Measurements from ENCODE around the gene AMMECR1L. TPM values are rescaled to one million over a fixed set of nuclear protein-coding genes. Genes with fewer than 3 reads are reported as not detected.

The AMMECR1L gene
- total RNA-seq, 1 experiment from 2014 or later: 20.3 TPM

DNA sequence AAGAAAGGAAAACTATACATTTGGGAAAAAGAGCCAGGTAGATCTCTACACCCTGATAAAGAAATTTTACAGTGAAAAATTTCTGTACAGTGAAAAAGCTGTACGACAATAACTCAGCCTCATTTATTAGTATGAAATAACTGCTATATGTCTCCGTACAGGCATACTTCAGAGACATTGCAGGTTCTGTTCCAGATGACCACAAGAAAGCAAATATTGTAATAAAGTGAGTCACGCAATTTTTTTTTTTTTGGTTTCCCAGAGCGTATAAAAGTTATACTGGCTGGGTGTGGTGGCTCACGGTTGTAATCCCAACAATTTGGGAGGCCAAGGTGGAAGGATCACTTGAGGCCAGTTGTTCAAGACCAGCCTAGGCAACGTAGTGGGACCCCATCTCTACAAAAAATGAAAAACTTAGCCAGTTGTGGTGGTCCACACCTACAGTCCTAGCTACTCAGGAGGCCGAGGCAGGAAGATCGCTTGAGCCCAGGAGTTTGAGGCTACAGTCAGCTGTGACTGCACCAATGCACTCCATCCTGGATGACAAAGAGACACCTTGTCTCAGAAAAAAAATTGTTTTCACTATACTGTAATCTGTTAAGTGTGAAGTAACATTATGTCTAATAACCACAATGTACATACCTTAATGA is 28.2 kb upstream of the AMMECR1L start:
- peak; percentile 10 to 91 for DNase-seq

DNA sequence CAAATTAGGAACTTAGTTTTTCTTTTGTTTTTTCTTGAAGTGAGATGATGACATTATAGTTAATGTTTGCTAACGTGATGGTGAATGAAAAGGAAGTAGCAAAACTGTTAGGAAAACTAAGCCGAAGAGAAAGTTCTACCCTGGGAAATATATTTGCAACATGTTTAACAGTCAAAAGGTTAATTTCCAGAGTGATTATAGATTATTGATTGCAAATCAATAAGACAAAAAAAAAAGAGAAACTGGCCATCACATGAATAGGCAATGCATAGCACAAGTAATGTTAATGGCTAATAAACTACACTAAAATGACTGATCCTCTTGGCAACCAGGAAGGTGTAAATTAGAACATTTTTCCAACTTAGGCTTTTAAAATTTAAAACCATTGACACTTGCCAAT is 26.0 kb upstream of the AMMECR1L start:
- no peak overlapping the region for H3K4me3 ChIP-seq
- no peak for DNase-seq
- no peaks in the 10 kb centered on the region for H3K9me2 ChIP-seq (ENCODE audit: insufficient read depth)
- H4K20me1 ChIP-seq (ENCODE audit: insufficient read depth): no peaks in the 10 kb centered on the region; the same call in 1 of the 2 replicates
- no peaks in the 10 kb centered on the region for H3K79me2 ChIP-seq (ENCODE audit: low read depth)
- POLR2A ChIA-PET (ENCODE audit: unreplicated experiment): no interaction called here
- no peak overlapping the region for H2AFZ ChIP-seq
- H3F3A ChIP-seq (ENCODE audit: insufficient read depth, low read depth): peaks cover 12% of the 10 kb centered on the region; the same call in 1 of the 2 replicates
- H3K27me3 ChIP-seq (ENCODE audit: insufficient read depth, low read depth): peaks cover 12% of the 10 kb centered on the region; the same call in 1 of the 2 replicates
- intact Hi-C loops (cut with micrococcal nuclease; ENCODE audit: unreplicated experiment): no loop called here
- CTCF ChIA-PET: no interaction called here
- H3K4me2 ChIP-seq: no peak overlapping the region
- peaks cover 10% of the 10 kb centered on the region for H3K4me1 ChIP-seq (replicated peaks; ENCODE audit: insufficient read depth)
- TF ChIP-seq EZH2 (IDR thresholded peaks at IDR 0.05; ENCODE audit: low read depth): no peak
- TF ChIP-seq CTCF (conservative IDR thresholded peaks at IDR 0.05): no peak
- H3K27ac ChIP-seq: no peak overlapping the region
- H3K9me3 ChIP-seq (ENCODE audit: insufficient read depth, low read depth): no peaks in the 10 kb centered on the region
- no peaks in the 10 kb centered on the region for H3K36me3 ChIP-seq (ENCODE audit: low read depth)
- BruUV-seq (replicated peaks): no TSS peak

More for the DNA sequence above, 28.2 kb upstream of the AMMECR1L start:
- H3K9me3 ChIP-seq (ENCODE audit: insufficient read depth, low read depth): no peaks in the 10 kb centered on the region
- no peaks in the 10 kb centered on the region; the same call in 1 of the 2 replicates for H4K20me1 ChIP-seq (ENCODE audit: insufficient read depth)
- TF ChIP-seq EZH2 (IDR thresholded peaks at IDR 0.05; ENCODE audit: low read depth) (no peak), CTCF (conservative IDR thresholded peaks at IDR 0.05) (no peak; the same call in 1 of the 2 replicates)
- H3K4me2 ChIP-seq: no peak overlapping the region
- H3K79me2 ChIP-seq (ENCODE audit: low read depth): no peaks in the 10 kb centered on the region
- H3K9me2 ChIP-seq (ENCODE audit: insufficient read depth): no peaks in the 10 kb centered on the region
- no peaks in the 10 kb centered on the region for H3K36me3 ChIP-seq (ENCODE audit: low read depth)
- H3F3A ChIP-seq (ENCODE audit: insufficient read depth, low read depth): peaks cover 12% of the 10 kb centered on the region; the same call in 1 of the 2 replicates
- no peak overlapping the region for H3K27ac ChIP-seq
- no peak overlapping the region for H3K4me3 ChIP-seq
- H3K4me1 ChIP-seq (replicated peaks; ENCODE audit: insufficient read depth): peaks cover 10% of the 10 kb centered on the region
- ChIA-PET POLR2A (ENCODE audit: unreplicated experiment) (no interaction called here), CTCF (no interaction called here)
- H3K27me3 ChIP-seq (ENCODE audit: insufficient read depth, low read depth): peaks cover 4% of the 10 kb centered on the region; the same call in 1 of the 2 replicates
- no TSS peak for BruUV-seq (replicated peaks)
- no peak overlapping the region for H2AFZ ChIP-seq
- intact Hi-C loops (cut with micrococcal nuclease; ENCODE audit: unreplicated experiment): no loop called here

DNA sequence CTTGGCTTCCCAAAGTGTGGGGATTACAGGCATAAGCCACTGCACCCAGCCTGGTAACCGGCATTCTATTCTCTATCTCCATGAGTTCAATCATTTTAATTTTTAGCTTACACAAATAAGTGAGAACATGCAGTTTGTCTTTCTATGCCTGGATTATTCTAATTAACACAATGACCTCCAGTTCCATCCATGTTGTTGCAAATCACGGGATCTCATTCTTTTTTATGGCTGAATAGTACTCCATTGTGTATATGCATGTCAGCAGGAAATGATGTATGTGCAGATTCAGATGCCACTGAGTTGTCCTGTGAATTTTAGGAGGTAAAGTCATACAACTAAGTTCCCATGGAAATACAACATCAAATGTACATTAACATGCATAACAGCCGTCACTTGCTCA is 24.7 kb upstream of the AMMECR1L start:
- DNase-seq: no peak
- CTCF ChIA-PET: no interaction called here
- BruUV-seq (replicated peaks): no TSS peak
- H3K9me2 ChIP-seq (ENCODE audit: insufficient read depth): no peaks in the 10 kb centered on the region
- H3K27ac ChIP-seq: no peak overlapping the region
- no peaks in the 10 kb centered on the region; the same call in 1 of the 2 replicates for H4K20me1 ChIP-seq (ENCODE audit: insufficient read depth)
- intact Hi-C loops (cut with micrococcal nuclease; ENCODE audit: unreplicated experiment): no loop called here
- H3F3A ChIP-seq (ENCODE audit: insufficient read depth, low read depth): peaks cover 8% of the 10 kb centered on the region; the same call in 1 of the 2 replicates
- no peak overlapping the region for H3K4me2 ChIP-seq
- POLR2A ChIA-PET (ENCODE audit: unreplicated experiment): no interaction called here
- H3K27me3 ChIP-seq (ENCODE audit: insufficient read depth, low read depth): peaks cover 24% of the 10 kb centered on the region; the same call in 1 of the 2 replicates
- H2AFZ ChIP-seq: no peak overlapping the region
- TF ChIP-seq EZH2 (IDR thresholded peaks at IDR 0.05; ENCODE audit: low read depth): no peak
- TF ChIP-seq CTCF (conservative IDR thresholded peaks at IDR 0.05): no peak
- H3K9me3 ChIP-seq (ENCODE audit: insufficient read depth, low read depth): no peaks in the 10 kb centered on the region
- H3K4me1 ChIP-seq (replicated peaks; ENCODE audit: insufficient read depth): peaks cover 10% of the 10 kb centered on the region
- H3K36me3 ChIP-seq (ENCODE audit: low read depth): no peaks in the 10 kb centered on the region
- no peak overlapping the region for H3K4me3 ChIP-seq
- no peaks in the 10 kb centered on the region for H3K79me2 ChIP-seq (ENCODE audit: low read depth)

Data from PC-9 (cell line).